Measurements from ENCODE around the gene TTC9.

- TF ChIP-seq CTCF (IDR thresholded peaks at IDR 0.05) (no peak), POLR2A (IDR thresholded peaks at IDR 0.05) (no peak), POLR2AphosphoS5 (IDR thresholded peaks at IDR 0.05) (no peak), EP300 (IDR thresholded peaks at IDR 0.05) (no peak)
Measured at GRCh38 chr14:70638416-70638815, 3.3 kb upstream of the TTC9 start.

Measured in upper lobe of left lung (tissue), 4 donors.